Right ventricle myocardium superior (tissue), 1 donor: ENCODE results near the gene ZNF610. TPM values are rescaled to one million over a fixed set of nuclear protein-coding genes. Genes with fewer than 3 reads are reported as not detected.
"Not testable (repeated sequence)": the region's sequence is repeated elsewhere in the genome, so short reads cannot be mapped to it uniquely, and the experiment has no call there.

Experiments
- ATAC-seq: fragments of 200-7000 bp; cut with Tn5 transposase; one replicate; pipeline ENCODE4 v1.9.1; 2020; ENCODE audit warnings: mild to moderate bottlenecking; ENCODE audit not compliant: poor library complexity
- DNase-seq: peaks from one replicate; pipeline ENCODE4 v3.0.0-alpha.2; 2020
- intact Hi-C: fragments of 100-400 bp; cut with DNase I; formaldehyde crosslinking; loops from one replicate; pipeline ENCODE4 v1.11.2; 2022
- long read RNA-seq: library from polyadenylated mRNA; unstranded; transcript quantifications from one replicate; pipeline ENCODE4 v2.0.0, GENCODE V29; 2021
- total RNA-seq: library from RNA; stranded (reverse); fragmentation: NEBNext Ultra II Directional; extraction: Animal tissue kit (Norgen Biotek cat#: 25700); gene quantifications from one replicate; pipeline ENCODE4 v1.2.1, GENCODE V29; 2021
- donor health status: DM: no; HTN: yes; CAD: no; lungs with severe emphysema.

Gene ZNF610
- total RNA-seq: 3.0 TPM
- long read RNA-seq, transcript ZNF610-203 (6 exons, 2,191 nt): major isoform, 5 of 7 reads
- long read RNA-seq, partial matches to known transcripts: 0 of 7 reads
- long read RNA-seq, other reads (novel, unspliced or antisense): 0 of 7 reads

DNA sequence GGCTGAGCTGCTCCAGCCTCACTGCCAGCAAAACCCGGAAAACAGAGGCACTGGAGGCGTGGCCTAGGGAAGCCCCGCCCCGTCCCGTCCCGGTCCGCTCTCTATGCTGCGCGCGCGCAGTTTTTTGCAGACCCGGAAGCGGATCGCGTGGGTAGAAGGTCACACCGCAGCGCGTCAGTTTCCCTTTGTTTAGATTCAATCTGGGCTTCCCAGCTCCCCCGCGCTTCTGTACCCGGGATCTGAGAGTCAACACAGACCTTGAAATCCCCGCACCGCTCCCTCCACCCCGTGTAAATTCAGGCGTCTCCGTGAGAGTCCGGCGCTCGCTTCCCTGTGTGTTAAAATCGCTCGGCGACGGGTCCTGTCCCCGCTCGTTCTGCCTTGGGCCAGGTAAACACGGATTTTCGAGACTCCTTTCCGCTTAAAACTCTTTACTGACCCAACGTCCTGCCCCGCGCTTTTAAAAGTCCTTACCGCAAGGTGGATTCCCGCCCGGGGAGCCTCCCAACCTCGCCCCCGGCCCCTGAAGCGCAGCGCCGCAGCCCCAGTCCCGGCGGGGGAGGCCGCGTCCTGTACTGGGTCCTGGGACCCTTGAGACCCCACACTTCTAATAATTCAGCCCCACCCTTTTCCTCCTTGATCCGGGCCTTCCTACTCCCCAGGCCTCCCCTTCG is at the start of gene ZNF610:
TSS of gene ZNF610 (plus strand) at position 127 of the 674 bp plus-strand sequence. CDS start 12,930 bp downstream, outside the sequence.
- intact Hi-C loops: no loop called here

GRCh38 chr19:52286256-52286655 is 49.8 kb upstream of the ZNF610 start:
- intact Hi-C loops: no loop called here
- ATAC-seq (no peak), DNase-seq (no peak)

More for the DNA sequence above, at the start of gene ZNF610:
- peak; percentile 100 for ATAC-seq
- DNase-seq: peak; percentile 95

GRCh38 chr19:52291781-52292180 is 44.3 kb upstream of the ZNF610 start:
- no peak for DNase-seq
- ATAC-seq: no peak
- intact Hi-C loops: no loop called here

DNA sequence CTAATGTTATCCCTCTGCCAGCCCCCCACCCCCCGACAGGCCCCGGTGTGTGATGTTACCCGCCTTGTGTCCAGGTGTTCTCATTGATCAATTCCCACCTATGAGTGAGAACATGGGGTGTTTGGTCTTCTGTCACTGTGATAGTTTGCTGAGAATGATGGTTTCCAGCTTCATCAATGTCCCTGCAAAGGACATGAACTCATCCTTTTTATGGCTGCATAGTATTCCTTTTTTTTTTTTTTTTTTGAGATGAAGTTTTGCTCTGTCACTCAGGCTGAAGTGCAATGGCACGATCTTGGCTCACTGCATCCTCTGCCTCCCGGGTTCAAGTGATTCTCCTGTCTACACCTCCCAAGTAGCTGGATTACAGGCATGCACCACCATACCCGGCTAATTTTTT is 43.1 kb upstream of the ZNF610 start:
- ATAC-seq, DNase-seq, intact Hi-C loops: not testable (repeated sequence)

GRCh38 chr19:52296400-52296772 is 39.7 kb upstream of the ZNF610 start:
- intact Hi-C loops: no loop called here
- DNase-seq: no peak
- peak; percentile 8 for ATAC-seq

DNA sequence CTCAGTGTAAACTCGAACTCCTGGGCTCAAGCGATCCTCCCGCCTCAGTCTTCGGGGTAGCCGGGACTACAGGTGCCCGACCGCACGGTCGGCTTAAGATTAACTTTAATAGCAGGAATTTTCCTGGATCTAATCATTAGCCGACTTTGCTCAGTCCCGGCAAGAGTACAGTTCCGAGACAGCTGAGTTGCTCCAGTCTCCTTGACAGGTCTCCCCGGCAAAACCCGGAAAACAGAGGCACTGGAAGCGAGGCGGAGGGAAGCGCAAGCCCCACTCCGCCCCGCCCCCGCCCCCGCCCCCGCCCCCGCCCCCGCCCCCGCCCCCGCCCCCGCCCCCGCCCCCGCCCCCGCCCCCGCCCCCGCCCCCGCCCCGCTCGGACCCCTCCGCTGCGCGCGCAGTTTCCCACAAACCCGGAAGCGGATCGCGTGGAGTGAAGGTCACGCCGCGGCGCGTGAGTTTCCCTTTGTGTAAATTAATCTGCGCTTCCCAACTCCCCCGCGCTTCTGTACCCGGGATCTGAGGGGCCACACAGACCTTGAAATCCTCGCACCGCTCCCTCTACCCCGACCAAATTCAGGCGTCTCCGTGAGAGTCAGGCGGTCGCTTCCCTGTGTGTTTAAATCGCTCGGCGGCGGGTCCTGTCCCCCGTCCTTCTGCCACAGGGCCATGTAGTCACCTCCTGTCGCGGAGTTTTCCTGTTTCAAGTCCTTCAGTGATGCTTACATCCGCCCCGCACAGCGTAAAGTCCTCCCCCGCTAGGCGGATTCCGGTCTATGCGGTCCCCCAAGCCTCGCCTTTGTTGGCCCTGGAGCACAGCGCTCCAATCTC is 39.1 kb upstream of the ZNF610 start, which contains the start of gene ZNF480:
TSS of gene ZNF480 (plus strand) at position 397 of the 828 bp plus-strand sequence. CDS start 3,244 bp downstream, outside the sequence.
- intact Hi-C loops: no loop called here
- DNase-seq: peak; percentile 93
- peak; percentile 88 for ATAC-seq

GRCh38 chr19:52297601-52298364 is 38.3 kb upstream of the ZNF610 start:
- DNase-seq (no peak), ATAC-seq (no peak)
- intact Hi-C loops: no loop called here

DNA sequence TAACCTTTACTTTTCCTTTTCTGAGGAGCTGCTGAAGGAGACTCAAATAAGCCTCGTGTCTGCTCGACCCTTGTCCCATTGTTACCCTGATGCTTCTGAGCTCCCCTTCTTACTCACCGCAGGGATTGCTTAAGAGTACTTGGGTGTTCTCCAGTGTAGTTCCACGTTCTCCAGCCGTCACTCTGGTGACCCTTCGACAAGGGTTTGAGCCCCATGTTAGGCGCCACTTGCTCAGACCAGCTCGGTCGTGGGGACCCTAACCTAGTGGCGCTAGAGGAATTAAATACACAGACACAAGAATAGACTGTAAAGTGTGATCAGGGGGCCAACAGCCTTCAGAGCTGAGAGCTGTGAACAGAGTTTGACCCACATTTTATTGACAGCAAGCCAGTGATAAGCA is 28.8 kb upstream of the ZNF610 start:
- no peak for ATAC-seq
- intact Hi-C loops: no loop called here
- DNase-seq: no peak

DNA sequence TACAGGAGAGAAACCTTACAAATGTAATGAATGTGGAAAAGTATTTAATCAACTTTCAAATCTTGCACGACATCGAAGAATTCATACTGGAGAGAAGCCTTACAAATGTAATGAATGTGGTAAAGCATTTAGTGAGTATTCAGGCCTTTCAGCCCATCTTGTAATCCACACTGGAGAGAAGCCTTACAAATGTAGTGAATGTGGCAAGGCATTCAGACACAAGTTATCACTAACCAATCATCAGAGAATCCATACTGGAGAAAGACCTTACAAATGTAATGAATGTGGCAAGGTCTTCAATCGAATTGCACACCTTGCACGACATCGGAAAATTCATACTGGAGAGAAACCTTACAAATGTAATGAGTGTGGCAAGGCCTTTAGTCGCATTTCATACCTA is 13.6 kb upstream of the ZNF610 start:
- intact Hi-C loops: no loop called here
- DNase-seq (no peak), ATAC-seq (no peak)

DNA sequence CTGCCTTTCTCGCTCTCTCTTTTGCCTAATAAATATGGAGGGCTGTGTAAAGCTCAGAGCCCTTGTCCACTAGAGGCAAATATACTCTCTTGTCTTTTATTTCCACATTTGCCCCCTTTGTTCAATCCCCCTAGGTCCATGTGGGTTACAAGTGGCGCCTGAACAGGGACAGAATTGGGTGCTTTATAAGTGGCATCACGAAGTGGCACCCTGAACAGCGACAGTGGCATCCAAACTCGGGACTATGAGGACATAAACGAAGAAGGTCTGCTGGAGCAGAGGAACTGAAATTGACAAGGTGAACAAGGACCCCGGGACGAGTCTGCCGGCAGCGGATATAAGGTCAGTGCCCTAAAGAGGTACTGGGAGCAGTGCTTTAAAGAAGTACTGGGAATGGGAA is 4.3 kb upstream of the ZNF610 start:
- no peak for ATAC-seq
- no peak for DNase-seq
- intact Hi-C loops: no loop called here

GRCh38 chr19:52335768-52336116 is 301 bp upstream of the ZNF610 start:
- no peak for DNase-seq
- peak; percentile 39 for ATAC-seq
- intact Hi-C loops: no loop called here

DNA sequence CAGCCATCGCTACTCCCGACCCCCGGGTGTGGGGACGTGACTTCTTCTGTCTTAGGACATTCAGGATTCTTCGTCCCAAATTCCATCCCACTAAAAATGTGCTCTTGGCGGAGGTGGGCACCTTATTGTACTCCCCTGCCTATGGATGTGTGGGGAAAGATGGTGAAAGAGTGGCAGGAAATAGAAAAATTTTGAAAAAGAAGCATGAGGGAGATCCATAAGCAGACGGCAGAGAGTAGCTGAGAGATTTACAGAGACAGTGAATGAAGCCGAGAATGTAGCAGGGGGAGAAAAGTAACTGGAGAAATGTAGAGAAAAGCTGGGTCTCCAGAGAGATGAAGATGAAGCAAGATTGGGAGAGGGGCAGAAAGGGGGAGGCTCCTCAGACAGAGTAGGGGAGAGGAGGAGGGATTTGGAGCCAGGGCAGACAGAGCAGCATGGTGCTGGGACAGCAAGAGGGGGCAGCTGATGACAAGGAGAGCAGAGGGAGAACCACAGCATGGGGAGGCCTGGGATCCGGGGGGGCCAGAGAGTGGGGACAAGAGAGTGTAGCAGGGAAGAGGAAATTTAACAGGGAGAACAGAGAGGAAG is 843 bp downstream of the ZNF610 start:
- no peak for DNase-seq
- intact Hi-C loops: no loop called here
- ATAC-seq: no peak

DNA sequence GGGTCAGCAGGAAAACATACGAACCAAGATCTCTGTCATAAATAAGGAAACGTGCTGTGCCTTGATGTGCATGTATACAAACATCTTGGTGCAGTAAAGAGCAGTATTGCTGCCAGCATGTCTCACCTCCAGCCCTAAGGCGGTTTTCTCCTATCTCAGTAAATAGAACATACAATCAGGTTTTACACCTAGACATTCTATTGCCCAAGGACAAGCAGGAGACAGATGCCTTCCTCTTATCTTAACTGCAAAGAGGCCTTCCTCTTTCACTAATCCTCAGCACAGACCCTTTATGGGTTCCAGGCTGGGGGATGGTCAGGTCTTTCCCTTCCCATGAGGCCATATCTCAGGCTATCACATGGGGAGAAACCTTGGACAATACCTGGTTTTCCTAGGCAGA is 3.0 kb downstream of the ZNF610 start:
- intact Hi-C loops, DNase-seq, ATAC-seq: not testable (repeated sequence)

GRCh38 chr19:52343548-52343947 is 7.5 kb downstream of the ZNF610 start:
- DNase-seq: peak; percentile 49
- intact Hi-C loops: no loop called here
- ATAC-seq: peak; percentile 64

- intact Hi-C loops: no loop called here
- DNase-seq (no peak), ATAC-seq (no peak)
Observed at GRCh38 chr19:52345162-52345561, 9.1 kb downstream of the ZNF610 start.

DNA sequence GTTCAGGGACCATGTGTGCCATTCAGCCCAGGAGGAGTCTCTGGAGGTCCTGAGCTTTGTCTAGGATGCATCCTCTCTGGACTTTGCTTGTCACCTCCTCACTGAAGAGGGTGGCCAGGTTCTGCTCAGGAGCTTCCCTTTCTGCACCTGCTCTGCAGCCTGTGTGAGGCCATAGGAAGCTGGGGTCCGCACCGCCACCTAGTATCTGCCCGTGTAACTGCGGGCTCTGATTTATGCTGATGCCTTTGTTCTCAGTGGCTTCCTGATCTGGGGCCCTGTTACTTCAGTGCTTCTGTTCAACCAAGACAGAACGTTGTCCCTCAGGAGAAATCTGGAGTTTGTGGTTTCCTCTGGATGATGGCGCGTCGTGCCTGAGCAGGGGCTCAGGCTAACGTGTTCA is 15.5 kb downstream of the ZNF610 start:
- DNase-seq: no peak
- intact Hi-C loops: no loop called here
- ATAC-seq: no peak

- DNase-seq: no peak
- intact Hi-C loops: no loop called here
- no peak for ATAC-seq
Observed at GRCh38 chr19:52366414-52366824, 30.4 kb downstream of the ZNF610 start.

DNA sequence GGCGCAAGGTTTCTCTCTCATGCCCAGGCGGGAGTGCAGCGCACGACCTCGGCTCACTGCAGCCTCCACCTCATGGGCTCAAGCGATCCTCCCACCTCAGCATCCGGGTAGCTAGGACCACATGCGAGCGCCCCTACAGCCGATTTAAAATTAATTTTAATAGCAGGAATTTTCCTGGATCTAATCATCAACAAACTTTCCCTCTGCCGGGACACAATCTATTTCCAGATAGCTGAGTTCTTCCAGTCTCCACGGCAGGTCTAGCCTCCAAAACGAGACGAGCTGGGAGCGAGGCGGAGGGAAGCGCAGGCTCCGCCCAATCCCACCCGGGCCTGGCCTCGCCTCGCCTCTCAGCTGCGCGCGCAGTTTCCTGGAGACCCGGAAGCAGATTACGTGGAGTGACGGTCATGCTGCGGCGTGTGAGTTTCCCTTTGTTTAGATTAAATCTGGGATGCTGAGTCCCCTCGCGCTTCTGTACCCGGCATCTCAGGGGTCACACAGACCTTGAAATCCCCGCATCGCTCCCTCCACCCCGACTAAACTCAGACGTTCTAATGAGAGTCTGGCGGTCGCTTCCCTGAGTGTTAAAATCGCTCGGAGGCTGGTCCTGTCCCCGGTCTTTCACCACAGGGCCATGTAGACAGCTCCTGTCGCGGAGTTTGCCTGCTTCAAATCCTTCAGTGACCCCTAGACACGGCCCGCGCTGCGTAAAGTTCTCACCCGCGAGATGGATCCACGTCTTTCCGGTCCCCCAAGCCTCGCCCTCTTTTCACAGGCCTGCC is 33.7 kb downstream of the ZNF610 start, which contains the start of gene ZNF880:
TSS of gene ZNF880 (plus strand) at position 365 of the 782 bp plus-strand sequence. CDS start at position 408, 43 bp downstream.
- intact Hi-C loops: no loop called here
- DNase-seq (peak; percentile 97), ATAC-seq (peak; percentile 100)
